NCI-H1436 treated with DMSO at 0.1 percent for 48 hours (cell line): ENCODE results near the gene PPIP5K1.
"Not testable (repeated sequence)": the region's sequence is repeated elsewhere in the genome, so short reads cannot be mapped to it uniquely, and the experiment has no call there.

Source experiments
- DNase-seq: peaks from one replicate; lab custom pipeline; 2025; lab: John Stamatoyannopoulos, UW

The PPIP5K1 gene

GRCh38 chr15:43589778-43590466 is at the start of gene PPIP5K1:
TSS of gene PPIP5K1 (minus strand) at chr15:43590208. CDS start at chr15:43584504, 5,704 bp downstream.
- DNase-seq: not testable (repeated sequence)

- not testable (repeated sequence) for DNase-seq
These were observed 48.6 kb upstream of the PPIP5K1 start for GRCh38 chr15:43638464-43639204.

- DNase-seq: not testable (repeated sequence)
These were observed 36.9 kb upstream of the PPIP5K1 start for GRCh38 chr15:43626937-43627336.

- no peak for DNase-seq
These were observed 35.1 kb upstream of the PPIP5K1 start for GRCh38 chr15:43625106-43625505.

GRCh38 chr15:43622068-43622799 is 32.2 kb upstream of the PPIP5K1 start:
- not testable (repeated sequence) for DNase-seq

- not testable (repeated sequence) for DNase-seq
These were observed 28.7 kb upstream of the PPIP5K1 start, which contains the start of gene STRC for GRCh38 chr15:43618700-43619099. TSS of gene STRC (minus strand) at chr15:43618800. CDS start at chr15:43618722, 78 bp downstream.

GRCh38 chr15:43617750-43618149 is 27.7 kb upstream of the PPIP5K1 start:
- DNase-seq: not testable (repeated sequence)

- peak; percentile 31 for DNase-seq
These were observed 12.2 kb upstream of the PPIP5K1 start for GRCh38 chr15:43602233-43602632.

- not testable (repeated sequence) for DNase-seq
These were observed 10.2 kb upstream of the PPIP5K1 start for GRCh38 chr15:43600200-43600599.

GRCh38 chr15:43599131-43599530 is 9.1 kb upstream of the PPIP5K1 start:
- not testable (repeated sequence) for DNase-seq

- DNase-seq: not testable (repeated sequence)
These were observed 3.6 kb upstream of the PPIP5K1 start, which contains the start of gene CKMT1B for GRCh38 chr15:43593328-43594190. TSS of gene CKMT1B (plus strand) at chr15:43594027. CDS start at chr15:43594219, 192 bp downstream.

- DNase-seq: not testable (repeated sequence)
These were observed 2.8 kb upstream of the PPIP5K1 start for GRCh38 chr15:43592841-43593240.

GRCh38 chr15:43574607-43575006 is 15.4 kb downstream of the PPIP5K1 start:
- not testable (repeated sequence) for DNase-seq

GRCh38 chr15:43566615-43567014 is 23.4 kb downstream of the PPIP5K1 start:
- DNase-seq: not testable (repeated sequence)

- not testable (repeated sequence) for DNase-seq
These were observed 26.2 kb downstream of the PPIP5K1 start for GRCh38 chr15:43563793-43564192.

- DNase-seq: not testable (repeated sequence)
These were observed 27.3 kb downstream of the PPIP5K1 start for GRCh38 chr15:43562753-43563152.

GRCh38 chr15:43552986-43553385 is 37.0 kb downstream of the PPIP5K1 start:
- DNase-seq: no peak

- DNase-seq: no peak
These were observed 37.8 kb downstream of the PPIP5K1 start for GRCh38 chr15:43552256-43552655.

- no peak for DNase-seq
These were observed 39.3 kb downstream of the PPIP5K1 start for GRCh38 chr15:43550527-43551363.

GRCh38 chr15:43547539-43547938 is 42.5 kb downstream of the PPIP5K1 start:
- DNase-seq: no peak
